Peyer's patch (tissue), 4 donors: ENCODE measurements around the gene ZNF408. TPM values are rescaled to one million over a fixed set of nuclear protein-coding genes. Genes with fewer than 3 reads are reported as not detected.
A peak's percentile ranks its signal among the peaks of the same experiment; 100 is the strongest.
"Not testable (repeated sequence)": the region's sequence is repeated elsewhere in the genome, so short reads cannot be mapped to it uniquely, and the experiment has no call there.

ENCODE experiments used
- DNase-seq, 3 donors: peaks; one replicate each; pipeline ENCODE4 v3.0.0-alpha.2; 2017 to 2019
- H3K27ac ChIP-seq, 4 donors: fragments of 200-600 bp; sonication (generic); one replicate each; pipeline ENCODE4 v1.5.1; 2016 to 2019
- H3K27me3 ChIP-seq, 2 donors: fragments of 200-600 bp; sonication (generic); one replicate each; pipeline ENCODE4 v1.5.1; 2019
- H3K36me3 ChIP-seq, 3 donors: fragments of 200-600 bp; sonication (generic); one replicate each; pipeline ENCODE4 v1.5.1; 2016 to 2019
- H3K4me1 ChIP-seq, 4 donors: fragments of 200-600 bp; sonication (generic); one replicate each; pipeline ENCODE4 v1.5.1; 2016 to 2019
- H3K4me3 ChIP-seq, 4 donors: fragments of 200-600 bp; sonication (generic); 1 replicate in 3 of 4; 2 replicates in 1 of 4; pipeline ENCODE4 v1.5.1; 2016 to 2019; ENCODE audit warnings: mild to moderate bottlenecking in 1 of 4
- H3K9me3 ChIP-seq, 4 donors: fragments of 200-600 bp; sonication (generic); one replicate each; pipeline ENCODE4 v1.5.1; 2016 to 2019; ENCODE audit warnings: mild to moderate bottlenecking in 1 of 4
- POLR2A ChIP-seq, 2 donors: fragments of 450-650 bp; IDR thresholded peaks; one replicate each; pipeline ENCODE4 v1.5.1; 2017; ENCODE audit warnings: antibody characterized with exemption in 2 of 2, mild to moderate bottlenecking in 2 of 2, moderate library complexity in 2 of 2
- total RNA-seq, 4 donors: library from RNA; depleted of rRNA; stranded (reverse); fragments of >200 nt; gene quantifications; one replicate each; pipeline ENCODE4 v1.1.0, GENCODE V29; 2016
- TF ChIP-seq, protein P1 (sequence below), 6 experiments: fragments of 450-650 bp in 4 of 6; fragments of 200-600 bp in 2 of 6; sonication (generic) in 1 of 6; IDR thresholded peaks; one replicate each; pipeline ENCODE4 v1.5.1; 2017 to 2019; ENCODE audit warnings: antibody characterized with exemption in 6 of 6, mild to moderate bottlenecking in 3 of 6, moderate library complexity in 1 of 6

ZNF408 gene
- total RNA-seq, 4 donors from 2014 or later: 6.3 to 20.0 (median 8.4) TPM

DNA sequence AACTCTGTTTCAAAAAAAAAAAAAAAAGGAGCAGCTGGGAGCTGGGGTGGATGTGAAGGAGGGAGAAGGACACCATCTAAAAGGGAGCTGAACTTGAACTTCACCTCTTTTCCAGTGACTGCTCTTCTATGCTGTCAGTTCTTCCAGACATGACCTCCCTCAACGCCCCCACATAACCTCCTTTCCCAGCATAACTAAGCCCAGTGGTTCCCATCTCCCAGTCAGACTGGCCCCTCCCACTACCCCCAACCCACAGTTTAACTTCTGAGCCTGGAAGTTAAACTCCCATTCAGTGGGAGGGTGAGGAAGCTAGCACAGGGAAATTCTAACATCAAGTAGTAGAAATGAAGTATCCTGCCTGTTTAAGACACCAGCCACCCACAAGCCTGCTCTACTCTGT lies 2.2 kb upstream of the ZNF408 start:
- H3K9me3 ChIP-seq: no peaks in the 10 kb centered on the region
- peaks cover 0 to 44% (median 0%) of the 10 kb centered on the region in 3 donors for H3K36me3 ChIP-seq
- no peak overlapping the region for H3K4me3 ChIP-seq
- TF ChIP-seq, protein P1, sequence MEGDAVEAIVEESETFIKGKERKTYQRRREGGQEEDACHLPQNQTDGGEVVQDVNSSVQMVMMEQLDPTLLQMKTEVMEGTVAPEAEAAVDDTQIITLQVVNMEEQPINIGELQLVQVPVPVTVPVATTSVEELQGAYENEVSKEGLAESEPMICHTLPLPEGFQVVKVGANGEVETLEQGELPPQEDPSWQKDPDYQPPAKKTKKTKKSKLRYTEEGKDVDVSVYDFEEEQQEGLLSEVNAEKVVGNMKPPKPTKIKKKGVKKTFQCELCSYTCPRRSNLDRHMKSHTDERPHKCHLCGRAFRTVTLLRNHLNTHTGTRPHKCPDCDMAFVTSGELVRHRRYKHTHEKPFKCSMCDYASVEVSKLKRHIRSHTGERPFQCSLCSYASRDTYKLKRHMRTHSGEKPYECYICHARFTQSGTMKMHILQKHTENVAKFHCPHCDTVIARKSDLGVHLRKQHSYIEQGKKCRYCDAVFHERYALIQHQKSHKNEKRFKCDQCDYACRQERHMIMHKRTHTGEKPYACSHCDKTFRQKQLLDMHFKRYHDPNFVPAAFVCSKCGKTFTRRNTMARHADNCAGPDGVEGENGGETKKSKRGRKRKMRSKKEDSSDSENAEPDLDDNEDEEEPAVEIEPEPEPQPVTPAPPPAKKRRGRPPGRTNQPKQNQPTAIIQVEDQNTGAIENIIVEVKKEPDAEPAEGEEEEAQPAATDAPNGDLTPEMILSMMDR (IDR thresholded peaks at IDR 0.05): no peak
- no peak for TF ChIP-seq POLR2A (IDR thresholded peaks at IDR 0.05)
- H3K4me1 ChIP-seq: peaks cover 0 to 47% (median 4%) of the 10 kb centered on the region in 4 donors
- no peaks in the 10 kb centered on the region for H3K27me3 ChIP-seq
- H3K27ac ChIP-seq: no peak overlapping the region
- DNase-seq: no peak

DNA sequence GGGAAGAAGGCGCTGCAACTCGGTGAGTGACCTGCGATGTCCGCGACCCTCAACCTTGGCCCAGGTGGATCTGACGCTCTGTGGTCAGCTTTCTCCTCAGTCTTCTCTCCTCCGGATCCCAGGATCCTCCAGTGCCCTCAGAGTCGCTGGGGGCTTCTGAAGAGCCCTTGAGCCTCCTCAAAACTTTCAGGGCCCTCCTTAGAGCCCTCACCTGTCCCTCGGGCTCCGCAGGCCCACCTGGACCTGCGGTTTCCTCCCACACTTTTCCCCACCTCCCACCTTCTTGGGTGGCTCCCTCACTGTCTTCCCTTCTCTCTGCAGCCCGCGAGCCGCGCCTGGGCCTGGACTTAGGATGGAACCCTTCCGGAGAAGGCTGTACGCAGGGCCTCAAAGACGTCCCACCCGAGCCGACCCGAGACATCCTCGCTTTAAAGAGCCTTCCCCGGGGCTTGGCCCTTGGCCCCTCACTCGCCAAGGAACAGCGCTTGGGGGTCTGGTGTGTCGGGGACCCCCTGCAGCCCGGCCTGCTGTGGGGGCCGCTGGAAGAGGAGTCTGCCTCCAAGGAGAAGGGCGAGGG lies 335 bp downstream of the ZNF408 start:
- peaks cover 0 to 44% (median 0%) of the 10 kb centered on the region in 3 donors for H3K36me3 ChIP-seq

DNA sequence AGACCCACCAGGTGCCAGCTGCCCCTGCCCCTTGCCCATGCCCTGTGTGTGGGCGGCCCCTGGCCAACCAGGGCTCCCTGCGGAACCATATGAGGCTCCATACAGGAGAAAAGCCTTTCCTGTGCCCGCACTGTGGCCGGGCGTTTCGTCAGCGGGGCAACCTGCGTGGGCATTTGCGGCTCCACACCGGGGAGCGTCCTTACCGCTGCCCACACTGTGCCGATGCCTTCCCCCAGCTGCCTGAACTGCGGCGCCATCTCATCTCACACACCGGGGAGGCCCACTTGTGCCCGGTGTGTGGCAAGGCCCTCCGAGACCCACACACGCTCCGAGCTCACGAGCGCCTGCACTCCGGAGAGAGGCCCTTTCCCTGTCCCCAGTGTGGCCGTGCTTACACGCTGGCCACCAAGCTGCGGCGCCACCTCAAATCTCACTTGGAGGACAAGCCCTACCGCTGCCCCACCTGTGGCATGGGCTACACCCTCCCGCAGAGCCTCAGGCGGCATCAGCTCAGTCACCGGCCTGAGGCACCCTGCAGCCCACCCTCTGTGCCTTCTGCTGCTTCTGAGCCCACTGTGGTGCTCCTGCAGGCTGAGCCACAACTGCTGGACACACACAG lies 4.3 kb downstream of the ZNF408 start:
- no peak for DNase-seq
- no peak overlapping the region for H3K4me3 ChIP-seq
- TF ChIP-seq POLR2A (IDR thresholded peaks at IDR 0.05): no peak
- TF ChIP-seq, protein P1 (IDR thresholded peaks at IDR 0.05): no peak
- peaks cover 0 to 13% (median 3%) of the 10 kb centered on the region in 4 donors for H3K4me1 ChIP-seq
- peaks cover 0 to 49% (median 0%) of the 10 kb centered on the region in 3 donors for H3K36me3 ChIP-seq
- H3K27ac ChIP-seq: no peak overlapping the region
- H3K9me3 ChIP-seq: no peaks in the 10 kb centered on the region
- no peaks in the 10 kb centered on the region for H3K27me3 ChIP-seq

More for the DNA sequence above, 335 bp downstream of the ZNF408 start:
- no peaks in the 10 kb centered on the region for H3K9me3 ChIP-seq
- H3K27me3 ChIP-seq: no peaks in the 10 kb centered on the region
- H3K4me3 ChIP-seq: peak overlapping the region; percentile 74 to 96 (median 82)
- TF ChIP-seq, protein P1 (IDR thresholded peaks at IDR 0.05): no peak
- TF ChIP-seq POLR2A (IDR thresholded peaks at IDR 0.05): no peak
- peaks cover 0 to 43% (median 4%) of the 10 kb centered on the region in 4 donors for H3K4me1 ChIP-seq
- no peak for DNase-seq
- H3K27ac ChIP-seq: peak overlapping the region; percentile 79 to 93 (median 84)

DNA sequence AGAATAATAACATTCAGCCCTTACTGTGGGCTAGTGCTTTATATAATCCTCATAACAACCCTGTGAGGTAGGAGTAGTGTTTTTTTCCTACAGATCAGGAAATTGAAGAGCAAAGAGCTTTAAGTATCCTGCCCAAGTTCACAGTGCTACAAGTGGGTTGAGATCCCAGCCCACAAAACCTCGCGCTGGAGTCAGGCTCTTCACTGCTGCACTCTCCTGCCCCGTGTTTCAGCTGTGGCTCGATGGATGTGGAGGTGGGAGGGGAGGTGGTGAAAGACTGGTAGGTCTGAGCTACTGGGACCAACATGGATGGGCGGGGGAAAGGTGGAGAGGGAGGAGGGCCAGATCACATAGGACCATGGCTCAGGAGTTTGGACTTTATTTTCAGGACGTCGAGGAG lies 6.1 kb downstream of the ZNF408 start:
- no peak overlapping the region for H3K27ac ChIP-seq
- no peak overlapping the region for H3K4me3 ChIP-seq
- DNase-seq: no peak
- H3K27me3 ChIP-seq: no peaks in the 10 kb centered on the region
- peaks cover 0 to 7% (median 0%) of the 10 kb centered on the region in 4 donors for H3K4me1 ChIP-seq
- TF ChIP-seq, protein P1 (IDR thresholded peaks at IDR 0.05): no peak
- no peak for TF ChIP-seq POLR2A (IDR thresholded peaks at IDR 0.05)
- H3K9me3 ChIP-seq: no peaks in the 10 kb centered on the region
- H3K36me3 ChIP-seq: peaks cover 0 to 49% (median 0%) of the 10 kb centered on the region in 3 donors

DNA sequence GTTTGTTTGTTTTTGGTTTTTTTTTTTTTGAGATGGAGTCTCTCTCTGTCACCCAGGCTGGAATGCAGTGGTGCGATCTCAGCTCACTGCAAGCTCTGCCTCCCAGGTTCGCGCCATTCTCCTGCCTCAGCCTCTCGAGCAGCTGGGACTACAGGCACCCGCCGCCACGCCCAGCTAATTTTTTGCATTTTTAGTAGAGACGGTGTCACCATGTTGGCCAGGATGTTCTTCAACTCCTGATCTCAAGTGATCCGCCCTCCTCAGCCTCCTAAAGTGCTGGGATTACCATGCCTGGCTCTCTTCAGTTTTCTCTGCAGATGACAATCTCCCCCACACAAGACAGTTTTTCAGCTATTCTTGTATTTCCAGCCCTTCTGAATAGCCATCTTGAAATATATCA lies 8.5 kb downstream of the ZNF408 start:
- H3K4me3 ChIP-seq, H3K27me3 ChIP-seq, H3K4me1 ChIP-seq, DNase-seq, H3K9me3 ChIP-seq, H3K27ac ChIP-seq: not testable (repeated sequence)
- H3K36me3 ChIP-seq: peaks cover 0 to 26% (median 0%) of the 10 kb centered on the region in 3 donors

DNA sequence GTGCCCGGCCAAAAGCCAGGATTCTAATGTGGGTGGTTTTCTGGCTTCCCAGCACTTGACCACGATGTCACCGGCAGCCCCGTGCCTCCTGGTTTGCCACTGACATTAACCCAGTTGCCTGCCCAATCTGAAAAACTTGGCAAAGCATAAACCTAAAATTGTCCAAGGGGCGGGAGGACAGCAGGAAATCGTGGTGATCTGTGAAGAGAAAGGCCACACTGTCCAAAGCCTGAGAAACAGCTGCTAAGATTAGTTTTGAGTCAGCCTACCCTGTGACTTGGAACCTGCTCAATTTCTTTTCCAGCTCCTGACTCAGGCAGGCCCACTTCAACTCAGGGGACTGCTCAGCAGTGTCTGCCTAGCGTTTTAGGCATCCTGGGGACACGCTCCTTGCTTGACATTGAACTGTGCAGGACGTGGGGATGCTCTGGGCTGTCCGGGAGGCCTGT lies 10.0 kb downstream of the ZNF408 start:
- H3K27me3 ChIP-seq: no peaks in the 10 kb centered on the region
- no peak for DNase-seq
- TF ChIP-seq, protein P1 (IDR thresholded peaks at IDR 0.05): no peak
- TF ChIP-seq POLR2A (IDR thresholded peaks at IDR 0.05): no peak
- H3K36me3 ChIP-seq: peaks cover 0 to 11% (median 0%) of the 10 kb centered on the region in 3 donors
- H3K9me3 ChIP-seq: no peaks in the 10 kb centered on the region
- H3K4me1 ChIP-seq: no peaks in the 10 kb centered on the region
- H3K4me3 ChIP-seq: no peak overlapping the region
- H3K27ac ChIP-seq: peak overlapping the region in 2 of 4 donors; percentile 73 to 77
